Stimulated activated CD4-positive, alpha-beta T cell treated with anti-CD3 and anti-CD28 coated beads, Interleukin-4, amount 100 ng/mL, for 48 hours (primary cell): Measurements from ENCODE around the gene STRBP.
"Not testable (repeated sequence)": the region's sequence is repeated elsewhere in the genome, so short reads cannot be mapped to it uniquely, and the experiment has no call there.

Experiments used
- DNase-seq, 2 donors: peaks; one replicate each; pipeline ENCODE4 v3.0.0-alpha.2; 2020; ENCODE audit warnings: low read depth in 2 of 2

The STRBP gene

DNA sequence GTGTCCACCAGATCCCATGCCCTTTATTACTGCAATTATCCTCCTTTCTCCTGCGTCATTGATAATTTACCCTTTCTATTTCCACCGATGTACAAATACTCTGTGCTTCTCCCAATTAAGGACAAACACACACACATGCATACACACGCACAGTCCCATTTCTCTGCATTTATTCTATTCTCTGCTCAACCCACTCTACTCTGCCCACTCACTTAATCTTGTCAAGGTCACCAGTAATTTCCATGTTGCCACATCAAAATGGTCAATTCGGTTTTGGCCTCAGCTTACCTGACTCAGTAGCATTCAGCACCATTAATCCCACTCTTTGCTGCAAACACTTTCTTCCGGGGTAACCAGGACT, 14.6 kb upstream of the STRBP start:
- DNase-seq = no peak

DNA sequence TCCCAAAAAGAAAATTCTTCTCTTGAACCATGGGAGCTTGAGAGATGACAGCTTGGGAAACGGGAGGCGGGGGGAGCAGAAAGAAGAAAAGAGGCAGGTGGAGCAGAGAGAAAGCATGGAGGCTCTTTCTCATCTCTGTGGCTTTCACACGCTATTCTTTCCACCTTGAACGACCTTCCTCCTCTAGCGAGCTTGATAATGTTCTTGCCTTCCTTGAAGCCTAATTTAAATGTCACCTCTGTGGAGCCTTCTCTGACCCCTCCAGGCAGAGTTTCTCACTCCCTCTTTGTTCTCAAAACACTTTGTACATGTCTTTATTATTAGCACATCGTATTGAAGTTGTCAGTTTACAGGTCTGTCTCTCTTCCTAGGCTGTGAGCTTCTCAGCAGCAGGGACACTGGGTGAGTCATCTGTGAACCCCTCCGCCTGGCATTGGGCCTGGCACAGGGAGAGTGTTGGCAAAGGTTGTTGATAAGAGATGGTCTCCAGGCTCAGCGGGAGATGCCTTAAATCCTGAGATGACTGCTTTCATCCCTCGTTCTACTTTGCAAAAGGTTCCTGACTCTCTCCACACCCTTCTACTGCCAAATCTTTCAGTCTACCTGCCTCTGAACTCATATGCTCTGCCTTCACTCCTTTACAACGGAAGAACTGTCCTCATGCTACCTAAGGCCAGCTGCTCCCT, 14.1 kb upstream of the STRBP start:
- no peak for DNase-seq

DNA sequence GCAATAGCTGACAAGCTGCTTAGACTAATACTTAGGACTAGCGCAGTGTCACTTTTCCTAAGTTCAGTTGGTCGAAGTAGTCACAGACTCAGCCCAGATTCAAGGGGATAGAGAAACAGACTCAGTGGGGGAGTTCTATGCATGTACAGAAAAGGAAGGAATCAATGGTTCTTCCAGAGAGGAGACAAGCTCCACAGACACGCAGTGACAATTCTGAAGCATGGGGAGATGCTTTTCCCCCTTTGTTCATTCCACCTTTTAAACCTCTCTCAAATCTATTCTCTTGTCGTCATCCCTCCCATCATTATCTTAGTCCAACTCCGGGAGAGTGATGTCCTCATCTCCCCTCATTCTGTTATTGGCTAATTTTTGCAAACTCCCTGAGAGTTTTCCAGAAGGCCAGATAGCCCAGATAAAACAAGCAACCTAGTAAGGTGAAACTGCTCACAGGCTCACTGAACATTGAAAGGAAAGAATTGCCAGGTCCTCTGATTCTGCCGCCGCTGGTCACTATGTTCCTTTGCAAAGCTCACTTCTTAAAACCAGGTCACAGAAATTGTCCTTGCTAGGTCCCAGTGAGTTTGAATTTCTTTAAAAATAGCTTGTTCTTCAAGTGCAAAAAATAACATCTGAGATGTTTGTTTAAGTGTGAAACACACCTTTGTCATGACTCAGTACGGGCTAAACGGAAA, 13.4 kb upstream of the STRBP start:
- DNase-seq = no peak

DNA sequence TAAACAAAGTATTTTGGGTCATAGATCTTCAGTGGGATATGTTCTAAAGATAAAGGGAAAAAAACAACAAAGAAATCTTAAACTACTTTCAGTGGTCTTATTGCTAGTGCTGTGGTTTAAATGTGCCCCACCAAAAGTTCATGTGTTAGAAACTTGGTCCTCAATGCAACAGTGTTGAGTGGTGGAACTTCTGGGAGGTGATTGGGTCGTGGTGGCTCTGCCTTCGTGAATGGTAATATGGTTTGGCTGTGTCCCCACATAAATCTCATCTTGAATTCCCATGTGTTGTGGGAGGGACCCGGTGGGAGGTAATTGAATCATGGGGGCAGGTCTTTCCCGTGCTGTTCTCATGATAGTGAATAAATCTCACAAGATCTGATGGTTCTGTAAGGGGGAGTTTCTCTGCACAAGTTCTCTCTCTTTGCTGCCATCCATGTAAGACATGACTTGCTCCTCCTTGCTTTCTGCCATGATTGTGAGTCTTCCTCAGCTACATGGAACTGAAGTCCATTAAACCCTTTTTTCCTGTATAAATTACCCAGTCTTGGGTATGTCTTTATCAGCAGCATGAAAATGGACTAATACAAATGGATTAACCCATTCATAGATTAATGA, 10.6 kb upstream of the STRBP start:
- DNase-seq = not testable (repeated sequence)

DNA sequence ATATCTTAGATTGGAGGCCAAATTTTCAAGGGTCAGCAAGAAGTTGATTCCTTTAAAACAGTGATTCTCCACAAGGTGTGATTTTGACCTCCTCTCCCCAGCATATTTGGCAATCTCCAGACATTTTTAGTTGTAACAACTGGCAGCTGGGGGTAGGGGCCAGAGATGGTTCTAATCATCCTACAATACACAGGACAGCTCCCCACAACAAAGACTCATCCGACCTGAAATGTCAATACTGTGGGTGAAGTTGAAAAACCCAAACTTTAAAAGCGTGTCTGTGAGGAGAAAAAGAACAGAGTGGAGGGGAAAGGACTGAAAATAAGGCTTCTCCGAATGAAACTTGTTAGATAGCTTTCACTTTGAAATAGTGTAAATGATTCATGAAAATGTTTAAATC, 10.0 kb upstream of the STRBP start:
- no peak for DNase-seq

DNA sequence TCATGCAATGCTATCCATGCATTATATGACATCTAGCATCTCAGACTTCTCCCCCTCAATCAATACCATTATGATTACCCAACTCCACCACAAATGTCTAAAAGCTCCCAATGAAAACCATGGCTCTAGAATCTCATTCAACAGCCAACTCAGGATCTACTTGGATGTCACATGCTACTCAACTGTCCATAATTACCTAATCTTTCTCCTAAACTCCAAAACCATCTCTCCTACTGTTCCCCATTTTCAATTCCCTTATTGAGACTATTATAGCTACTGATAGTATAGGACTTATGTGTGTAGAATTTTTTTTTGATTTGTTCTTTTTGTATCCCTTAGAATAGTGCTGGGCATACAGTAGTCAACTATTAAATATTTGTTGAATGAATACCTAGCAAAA, 8.2 kb upstream of the STRBP start:
- no peak for DNase-seq

DNA sequence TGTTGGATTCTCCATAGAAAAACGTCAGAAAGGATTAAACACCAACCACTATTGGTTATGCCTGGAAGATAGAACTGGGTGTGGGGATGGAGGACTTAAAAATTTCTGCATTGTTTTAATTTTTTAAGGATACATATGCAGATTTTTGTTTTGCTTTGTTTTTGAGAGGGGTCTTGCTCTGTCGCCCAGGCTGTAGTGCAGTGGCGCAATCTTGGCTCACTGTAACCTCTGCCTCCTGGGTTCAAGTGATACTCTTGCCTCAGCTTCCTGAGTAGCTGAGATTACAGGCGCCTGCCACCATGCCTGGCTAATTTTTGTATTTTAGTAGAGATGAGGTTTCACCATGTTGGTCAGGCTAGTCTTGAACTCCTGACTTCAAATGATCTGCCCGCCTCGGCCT, 2.7 kb upstream of the STRBP start:
- DNase-seq = not testable (repeated sequence)

DNA sequence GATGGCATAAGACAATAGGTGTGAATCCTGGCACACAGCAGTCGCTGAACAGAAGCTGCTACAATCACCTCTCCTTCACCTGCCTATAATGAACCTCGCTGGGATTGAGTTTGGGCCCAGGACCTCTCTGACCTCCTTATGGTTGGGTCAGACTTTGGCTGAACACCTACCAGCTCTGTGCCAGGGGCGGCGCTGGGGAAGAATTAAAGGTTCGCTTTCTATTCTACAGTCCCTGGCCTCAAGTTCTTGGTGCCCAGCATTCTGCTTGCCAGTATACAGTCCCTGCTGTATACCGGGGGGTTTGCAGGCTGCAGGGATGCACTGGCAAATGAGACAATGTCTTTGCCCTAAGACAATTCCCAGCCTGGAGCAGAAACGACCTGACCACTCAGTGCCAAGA, 895 bp upstream of the STRBP start:
- no peak for DNase-seq

DNA sequence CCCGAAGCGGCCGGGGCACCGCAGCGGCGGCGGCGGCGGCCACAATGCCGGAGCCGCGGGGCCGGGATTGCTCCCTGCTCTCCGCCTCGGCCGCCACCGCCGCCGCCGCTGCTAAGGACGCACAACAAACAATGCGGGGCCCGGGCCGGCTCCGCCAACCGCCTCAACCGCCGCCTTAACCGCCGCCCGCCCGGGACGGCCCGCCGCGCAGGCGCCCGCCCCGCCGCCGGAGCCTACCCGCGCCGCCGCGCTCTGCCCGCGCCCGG, 254 bp downstream of the STRBP start:
- peak in 1 of 2 donors; percentile 18 for DNase-seq

DNA sequence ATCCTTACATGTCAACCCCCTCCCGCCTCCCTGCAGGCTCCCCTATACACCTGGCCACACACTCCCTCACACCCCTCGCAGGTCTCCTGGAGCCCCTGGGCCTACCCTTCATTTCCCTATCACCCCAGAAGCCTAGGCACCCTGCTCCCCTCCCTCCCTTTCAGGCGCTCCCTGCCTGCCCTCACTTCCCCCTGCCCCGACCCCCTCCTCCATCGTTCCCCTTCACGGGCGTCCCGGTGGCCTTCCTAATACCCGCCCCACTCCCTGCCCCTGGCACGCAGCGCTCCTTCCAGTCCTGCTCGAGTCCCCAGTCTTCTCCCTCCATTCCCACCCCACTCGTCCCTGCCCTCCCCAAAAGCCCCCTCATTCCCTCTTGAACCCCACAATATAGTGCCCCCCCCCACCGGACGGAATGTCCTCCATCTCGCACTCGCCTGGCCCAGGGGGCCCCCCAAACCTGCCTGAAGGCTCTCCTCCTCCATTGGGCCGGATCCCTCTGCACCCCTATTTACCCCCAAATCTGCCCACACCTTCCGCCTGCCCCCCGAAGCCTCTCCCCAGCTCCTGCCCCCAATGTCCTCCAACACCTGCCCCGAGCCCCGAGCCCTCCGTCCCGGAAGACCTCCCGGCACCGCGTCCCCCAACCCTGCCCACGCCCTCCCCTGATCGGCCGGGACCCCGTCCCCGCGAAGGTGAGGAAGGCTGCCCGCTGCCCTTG, 746 bp downstream of the STRBP start:
- DNase-seq = no peak

DNA sequence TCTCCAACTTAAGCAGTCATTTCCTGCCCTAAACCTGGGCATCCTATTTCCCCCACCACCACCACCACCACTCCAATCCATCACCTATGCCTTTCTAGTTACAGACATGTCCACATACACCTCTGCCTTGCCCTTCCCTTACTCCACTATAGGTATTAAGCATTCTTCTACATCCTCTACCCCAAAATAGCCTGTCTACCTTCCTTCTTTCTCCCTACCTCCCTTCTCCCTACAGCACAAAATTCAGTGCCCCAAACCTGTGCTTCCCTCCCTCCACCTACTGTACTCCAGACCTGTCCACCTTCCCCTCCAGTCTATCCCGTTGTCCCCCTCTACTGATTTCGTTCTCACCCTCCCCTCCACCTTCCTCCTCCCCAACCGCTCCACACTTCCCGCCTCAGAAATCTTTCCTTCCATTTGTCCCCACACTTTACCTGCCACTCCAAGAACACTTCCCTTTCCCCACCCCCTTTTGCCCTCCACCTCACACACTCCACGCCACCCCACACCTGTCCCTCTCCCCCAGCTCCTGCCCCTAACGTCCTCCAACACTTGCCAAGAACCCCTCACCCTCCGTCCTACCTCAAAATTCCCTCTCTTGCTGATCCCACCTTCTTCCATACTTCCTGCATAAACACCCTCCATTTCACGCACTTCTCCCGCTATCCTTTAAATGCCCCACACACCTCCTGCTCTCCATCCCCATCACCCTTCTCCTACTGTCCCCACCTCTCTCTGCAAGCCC, 1.6 kb downstream of the STRBP start:
- no peak for DNase-seq

DNA sequence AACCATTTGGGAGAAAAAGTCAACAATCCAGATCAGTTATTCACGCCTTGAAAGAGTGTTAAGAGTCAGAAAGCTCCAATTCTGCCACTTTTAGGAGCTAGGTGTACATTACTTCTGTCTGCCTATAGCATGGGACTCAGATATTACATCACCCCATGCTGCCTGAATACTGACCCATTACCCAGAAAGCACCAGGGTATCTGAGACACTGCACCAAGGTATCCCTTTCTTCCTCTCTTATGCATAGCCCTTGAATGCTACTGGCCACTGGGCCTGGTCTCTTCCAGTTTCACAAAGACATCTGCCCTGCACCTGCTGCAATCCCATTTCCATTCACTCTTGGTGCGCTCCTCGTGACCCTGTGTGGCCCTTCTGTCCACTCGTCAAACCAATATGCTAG, 2.6 kb downstream of the STRBP start:
- no peak for DNase-seq

DNA sequence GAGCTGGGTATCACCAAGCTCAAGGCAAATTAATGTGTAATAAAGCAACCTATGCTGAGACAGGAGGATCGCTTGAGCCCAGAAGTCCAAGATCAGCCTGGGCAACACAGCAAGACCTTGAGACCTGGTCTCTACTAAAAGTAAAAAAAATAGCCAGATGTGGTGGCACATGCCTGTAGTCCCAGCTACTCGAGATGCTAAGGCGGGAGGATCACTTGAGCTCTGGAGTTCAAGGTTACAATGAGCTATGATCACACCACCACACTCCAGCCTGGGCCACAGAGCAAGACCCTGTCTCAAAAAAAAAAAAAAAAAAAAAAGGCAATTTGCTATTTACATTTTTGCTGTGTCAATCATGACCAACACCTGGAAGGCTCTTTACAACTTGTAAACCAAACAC, 5.2 kb downstream of the STRBP start:
- DNase-seq = no peak

DNA sequence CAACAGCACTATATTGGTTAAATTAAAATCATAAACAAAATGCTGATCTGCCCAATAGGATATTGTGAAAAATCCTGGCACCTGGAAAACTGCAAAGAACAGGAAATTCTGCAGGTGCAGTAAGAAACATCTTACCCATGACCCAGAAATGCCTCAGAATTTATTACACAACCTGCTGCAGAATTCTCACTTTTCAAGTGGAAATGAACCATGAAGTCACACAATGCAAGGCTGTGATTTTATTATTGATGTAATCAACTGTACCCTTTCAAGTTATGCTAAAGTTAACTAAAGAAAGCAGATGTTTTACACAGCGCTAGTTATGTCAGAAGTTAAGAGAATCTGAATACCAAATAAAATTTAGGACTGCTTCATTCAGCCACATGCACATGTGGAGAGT, 6.0 kb downstream of the STRBP start:
- no peak for DNase-seq

DNA sequence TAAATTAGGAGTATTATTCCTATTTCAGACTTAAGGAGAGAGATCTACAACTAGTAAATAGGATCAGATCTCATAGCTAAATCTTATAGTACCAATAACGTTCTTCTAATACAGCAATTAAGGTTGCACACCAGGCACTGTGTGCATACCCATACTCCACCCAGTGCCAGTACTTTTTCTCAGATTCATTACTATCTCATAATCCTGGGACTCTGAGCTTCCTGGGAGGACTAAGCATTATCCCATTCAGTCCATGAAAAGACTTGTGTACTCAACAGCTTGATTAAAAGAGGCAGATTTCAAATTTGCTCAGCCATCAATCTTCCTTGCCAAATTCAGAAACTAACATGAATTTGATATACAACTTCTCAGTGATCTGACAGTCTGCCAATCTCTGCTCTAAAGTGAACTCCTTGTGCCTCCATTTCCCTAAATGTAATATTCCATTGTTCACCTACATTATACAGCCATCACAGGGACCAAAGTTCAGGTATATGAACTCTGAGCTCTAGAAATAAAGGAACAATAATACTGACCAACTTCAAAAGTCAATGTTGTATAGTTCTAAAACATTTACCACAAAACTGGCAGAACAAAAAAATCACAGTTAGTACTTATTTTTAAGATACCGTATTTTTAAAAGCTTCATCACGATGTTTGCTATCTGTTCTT, 7.2 kb downstream of the STRBP start:
- DNase-seq = no peak

DNA sequence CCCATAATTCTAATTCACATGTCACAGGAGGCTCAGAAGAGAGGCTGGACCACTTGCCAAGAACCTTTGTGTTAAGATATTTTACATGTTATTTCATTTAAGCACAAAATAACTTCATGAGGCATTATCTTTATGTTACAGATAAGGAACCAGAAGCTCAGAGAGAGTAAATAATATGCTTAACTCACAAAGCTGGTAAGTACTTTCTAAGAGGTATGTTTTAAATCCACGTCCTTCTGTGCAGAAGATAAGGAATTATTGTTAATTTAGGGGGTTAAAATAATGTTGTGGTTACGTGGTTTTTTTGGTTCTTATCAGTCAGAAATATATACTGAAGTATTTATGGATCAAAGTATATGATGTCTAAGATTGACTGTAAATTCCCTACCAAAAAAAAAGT, 8.0 kb downstream of the STRBP start:
- DNase-seq = no peak

DNA sequence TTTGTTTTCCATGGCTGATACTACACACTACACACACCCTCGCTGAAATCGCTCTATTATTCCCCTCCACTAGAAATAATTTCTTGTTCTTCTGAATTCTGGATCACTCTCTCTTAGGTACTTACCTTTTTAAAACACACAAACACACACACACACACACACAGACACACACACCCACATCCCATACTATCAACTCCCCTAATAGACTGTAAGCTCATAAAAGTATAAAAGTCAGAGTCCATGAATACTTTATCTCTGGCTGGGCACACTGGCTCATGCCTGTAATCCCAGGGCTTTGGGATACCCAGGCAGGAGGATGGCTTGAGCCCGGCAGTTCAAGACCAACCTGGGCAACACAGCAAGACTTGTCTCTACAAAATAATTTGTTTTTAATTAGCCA, 11.1 kb downstream of the STRBP start:
- DNase-seq = no peak

DNA sequence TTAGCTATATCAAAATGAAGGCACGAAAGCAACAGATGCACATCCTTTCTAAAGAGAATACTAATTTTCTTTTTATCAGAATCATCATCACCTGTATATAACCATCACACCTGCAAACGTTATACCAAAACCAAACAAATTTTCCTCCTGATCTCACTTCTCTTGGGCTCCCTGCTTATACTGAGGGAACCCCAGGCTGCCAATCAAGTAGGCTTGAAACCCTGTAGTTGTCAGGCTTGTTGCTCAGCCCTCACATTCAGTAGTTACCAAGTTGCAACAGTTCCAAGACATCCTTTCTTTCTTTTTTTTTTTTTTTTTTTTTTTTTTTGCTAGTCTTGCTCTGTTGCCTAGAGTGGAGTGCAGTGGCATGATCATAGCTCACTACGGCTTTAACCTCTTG, 12.7 kb downstream of the STRBP start:
- no peak for DNase-seq

DNA sequence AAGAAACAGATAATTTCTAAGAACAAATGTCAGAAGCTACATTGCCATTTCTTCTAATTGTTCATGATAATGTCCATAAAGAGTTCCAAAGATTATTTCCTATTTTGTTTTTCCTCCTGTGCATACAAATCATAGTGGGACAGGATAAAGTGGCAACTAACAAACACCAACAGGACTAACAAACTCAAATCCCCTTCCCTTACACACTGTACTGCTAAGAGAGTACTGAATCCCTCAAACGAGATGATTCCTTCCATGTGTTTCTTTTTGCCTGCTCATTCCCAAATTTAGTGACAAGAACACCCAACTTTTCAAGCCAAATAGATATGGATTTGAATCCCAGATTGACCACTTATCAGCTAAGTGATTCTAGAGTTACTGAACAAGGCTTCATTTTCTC, 15.2 kb downstream of the STRBP start:
- DNase-seq = no peak

DNA sequence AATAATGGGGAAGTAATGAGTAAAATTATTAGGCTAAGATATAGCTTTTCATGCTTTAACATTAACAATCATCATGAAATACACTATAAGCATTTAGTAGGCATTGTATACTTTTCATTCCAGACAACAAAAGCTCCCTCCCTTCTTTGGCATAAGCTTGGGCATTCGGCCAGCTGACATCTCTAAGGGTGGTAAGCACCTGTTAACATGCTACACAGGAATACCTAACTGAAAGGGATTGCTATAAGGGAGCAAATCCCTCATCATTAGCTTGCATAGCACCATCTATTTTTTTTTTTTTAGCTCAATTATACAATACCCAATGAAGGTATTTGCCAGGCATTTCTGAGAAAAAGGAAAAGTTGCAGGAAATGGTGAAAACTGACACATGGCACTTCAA, 16.6 kb downstream of the STRBP start:
- DNase-seq = no peak

DNA sequence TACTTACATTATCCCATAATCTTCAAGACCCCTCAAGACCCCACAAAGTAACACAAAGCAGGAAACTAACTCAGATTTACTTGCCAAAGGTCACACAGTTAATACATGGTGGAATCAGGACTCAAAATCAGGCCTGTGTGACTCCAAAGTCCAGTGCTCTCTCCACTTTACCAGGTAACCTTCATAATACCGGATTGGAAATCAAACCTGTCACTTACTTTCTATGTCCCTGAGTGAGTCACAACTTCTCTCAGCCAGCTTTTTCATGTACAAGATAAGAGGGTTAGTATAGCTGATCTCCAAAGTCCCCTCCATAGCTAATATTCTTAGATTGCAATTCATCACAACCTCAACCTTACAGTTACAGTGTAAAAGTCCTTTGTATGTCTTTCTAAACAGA, 17.1 kb downstream of the STRBP start:
- no peak for DNase-seq

DNA sequence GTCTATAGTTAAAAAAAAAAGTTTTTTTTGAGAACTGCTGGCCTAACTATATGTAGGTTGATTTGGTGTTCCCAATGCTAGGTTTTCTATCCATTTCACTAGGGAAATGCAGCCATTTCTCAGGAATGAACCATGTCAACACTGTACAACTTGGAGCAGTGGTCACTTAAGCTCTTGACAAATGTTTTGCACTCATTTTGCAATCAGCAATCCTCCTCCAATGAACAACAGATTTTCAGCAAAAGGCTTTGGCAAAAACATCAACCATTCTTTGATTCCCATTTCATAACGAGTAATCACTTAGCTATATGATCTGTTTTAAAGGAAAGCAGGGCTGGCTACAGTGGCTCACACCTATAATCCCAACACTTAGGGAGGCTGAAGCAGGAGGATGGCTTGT, 17.9 kb downstream of the STRBP start:
- DNase-seq = no peak
